ENCODE results near the gene IRAK2. TPM values are rescaled to one million over a fixed set of nuclear protein-coding genes. Genes with fewer than 3 reads are reported as not detected.
A peak's percentile ranks its signal among the peaks of the same experiment; 100 is the strongest.
"Not testable (repeated sequence)": the region's sequence is repeated elsewhere in the genome, so short reads cannot be mapped to it uniquely, and the experiment has no call there.

The IRAK2 gene
- total RNA-seq, 2 donors from 2014 or later: 5.1 to 7.6 TPM

GRCh38 chr3:10259798-10260197 is 95.1 kb downstream of the IRAK2 start:
- H3K4me3 ChIP-seq: no peak overlapping the region
- intact Hi-C loops (cut with DNase I): no loop called here
- no peak overlapping the region for H3K27ac ChIP-seq
- peaks cover 0 to 5% of the 10 kb centered on the region in 2 donors for H3K36me3 ChIP-seq
- no peaks in the 10 kb centered on the region for H3K27me3 ChIP-seq (replicated peaks; ENCODE audit: insufficient read depth)
- WGBS: 78% methylated on average over 4 of the region's 4 CpGs
- no peaks in the 10 kb centered on the region for H3K4me1 ChIP-seq (replicated peaks)
- H3K9me3 ChIP-seq: no peaks in the 10 kb centered on the region
- no peak for TF ChIP-seq CTCF (IDR thresholded peaks at IDR 0.05)
- no peak for TF ChIP-seq POLR2A (IDR thresholded peaks at IDR 0.05)
- no peak for TF ChIP-seq POLR2AphosphoS5 (IDR thresholded peaks at IDR 0.05)
- no peak for DNase-seq (ENCODE audit: low spot score)

GRCh38 chr3:10260211-10260701 is 95.5 kb downstream of the IRAK2 start:
- Histone ChIP-seq H3K27ac (no peak overlapping the region), H3K4me3 (no peak overlapping the region), H3K4me1 (replicated peaks) (no peaks in the 10 kb centered on the region), H3K9me3 (no peaks in the 10 kb centered on the region), H3K36me3 (peaks cover 0 to 5% of the 10 kb centered on the region in 2 donors), H3K27me3 (replicated peaks; ENCODE audit: insufficient read depth) (no peaks in the 10 kb centered on the region)
- no peak for DNase-seq (ENCODE audit: low spot score)
- no peak for TF ChIP-seq POLR2AphosphoS5 (IDR thresholded peaks at IDR 0.05)
- no peak for TF ChIP-seq CTCF (IDR thresholded peaks at IDR 0.05)
- TF ChIP-seq POLR2A (IDR thresholded peaks at IDR 0.05): no peak
- intact Hi-C loops (cut with DNase I): no loop called here
- WGBS: 91% methylated on average over 6 of the region's 6 CpGs

- no peak for TF ChIP-seq POLR2AphosphoS5 (IDR thresholded peaks at IDR 0.05)
- TF ChIP-seq CTCF (IDR thresholded peaks at IDR 0.05): no peak
- TF ChIP-seq POLR2A (IDR thresholded peaks at IDR 0.05): no peak
- Histone ChIP-seq H3K36me3 (no peaks in the 10 kb centered on the region), H3K27me3 (replicated peaks; ENCODE audit: insufficient read depth) (no peaks in the 10 kb centered on the region), H3K4me1 (replicated peaks) (no peaks in the 10 kb centered on the region), H3K4me3 (no peak overlapping the region), H3K27ac (no peak overlapping the region), H3K9me3 (no peaks in the 10 kb centered on the region)
- no peak for DNase-seq (ENCODE audit: low spot score)
- WGBS: 66% methylated on average over 4 of the region's 4 CpGs
- intact Hi-C loops (cut with DNase I): no loop called here
Observed at GRCh38 chr3:10262027-10262426, 97.3 kb downstream of the IRAK2 start.

- Histone ChIP-seq H3K36me3 (no peaks in the 10 kb centered on the region), H3K4me3 (no peak overlapping the region), H3K4me1 (replicated peaks) (no peaks in the 10 kb centered on the region), H3K27ac (peak overlapping the region; percentile 30 to 42), H3K27me3 (replicated peaks; ENCODE audit: insufficient read depth) (no peaks in the 10 kb centered on the region), H3K9me3 (no peaks in the 10 kb centered on the region)
- intact Hi-C loops (cut with DNase I): no loop called here
- WGBS: 34% methylated on average over 12 of the region's 12 CpGs
- DNase-seq (ENCODE audit: low spot score): no peak
- TF ChIP-seq POLR2A (IDR thresholded peaks at IDR 0.05) (no peak), CTCF (IDR thresholded peaks at IDR 0.05) (peak in 3 of 4 experiments; percentile 21 to 43 (median 43))
Observed at GRCh38 chr3:10263646-10264363, 99.1 kb downstream of the IRAK2 start.

- 93% methylated on average over 2 of the region's 2 CpGs for WGBS
- no peaks in the 10 kb centered on the region for H3K4me1 ChIP-seq (replicated peaks)
- no peak overlapping the region for H3K4me3 ChIP-seq
- H3K9me3 ChIP-seq: no peaks in the 10 kb centered on the region
- H3K27me3 ChIP-seq (replicated peaks; ENCODE audit: insufficient read depth): no peaks in the 10 kb centered on the region
- H3K27ac ChIP-seq: no peak overlapping the region
- H3K36me3 ChIP-seq: no peaks in the 10 kb centered on the region
- no peak for TF ChIP-seq POLR2AphosphoS5 (IDR thresholded peaks at IDR 0.05)
- no peak for TF ChIP-seq POLR2A (IDR thresholded peaks at IDR 0.05)
- no peak for TF ChIP-seq CTCF (IDR thresholded peaks at IDR 0.05)
- DNase-seq (ENCODE audit: low spot score): no peak
- intact Hi-C loops (cut with DNase I): no loop called here
Observed at GRCh38 chr3:10265833-10266232, 101.1 kb downstream of the IRAK2 start.

- H3K4me1 ChIP-seq (replicated peaks); H3K36me3 ChIP-seq; intact Hi-C loops (cut with DNase I); H3K4me3 ChIP-seq; H3K27me3 ChIP-seq (replicated peaks; ENCODE audit: insufficient read depth); H3K27ac ChIP-seq; H3K9me3 ChIP-seq; DNase-seq (ENCODE audit: low spot score): not testable (repeated sequence)
- WGBS: 89% methylated on average over 7 of the region's 7 CpGs
Observed at GRCh38 chr3:10266936-10267335, 102.2 kb downstream of the IRAK2 start.
